ENCODE measurements around the gene EPHA4. TPM values are rescaled to one million over a fixed set of nuclear protein-coding genes. Genes with fewer than 3 reads are reported as not detected.

EPHA4 gene
- polyA plus RNA-seq (2013, experiment 1 of 2), result 4.7 TPM
- 3.4 TPM for polyA plus RNA-seq (2013, experiment 2 of 2)

GRCh38 chr2:221572219-221572820, at the start of gene EPHA4:
EPHA4 (minus strand) TSS chr2:221572304; CDS start chr2:221572248, 56 bp downstream.
- Histone ChIP-seq H2AK5ac (ENCODE audit: low read length, severe bottlenecking) (no peak within 1 kb of the TSS), H3K9me3 (ENCODE audit: control insufficient read depth, low read length) (no peaks in the 10 kb centered on the region), H2BK5ac (ENCODE audit: low read depth, low read length, poor library complexity, severe bottlenecking) (peak within 1 kb of the TSS; percentile 83), H3K79me1 (replicated peaks; ENCODE audit: low read length, poor library complexity, severe bottlenecking) (peaks cover 7% of the 10 kb centered on the region), H2BK15ac (ENCODE audit: low read depth, poor library complexity, severe bottlenecking) (peak within 1 kb of the TSS; percentile 85), H3K23ac (ENCODE audit: low read length in 2 of 2) (peak within 1 kb of the TSS in 1 of 2 experiments; percentile 77), H2AFZ (ENCODE audit: low read depth, low read length) (peak within 1 kb of the TSS; percentile 93), H4K91ac (ENCODE audit: low read length) (peak within 1 kb of the TSS; percentile 84), H3K4me2 (ENCODE audit: low read length, poor library complexity, severe bottlenecking) (peak within 1 kb of the TSS; percentile 93), H3K14ac (ENCODE audit: low read length in 2 of 2) (peak within 1 kb of the TSS in 1 of 2 experiments; percentile 95), H2BK120ac (ENCODE audit: low read depth, low read length) (peak within 1 kb of the TSS; percentile 71), H4K8ac (ENCODE audit: low read length) (peak within 1 kb of the TSS; percentile 92), H3K4me1 (ENCODE audit: control insufficient read depth, insufficient read depth, low read depth, low read length) (peaks cover 11% of the 10 kb centered on the region), H2BK12ac (ENCODE audit: low read length in 2 of 2) (peak within 1 kb of the TSS; percentile 28 to 94), H3K36me3 (ENCODE audit: control insufficient read depth in 1 of 2, insufficient read depth in 2 of 2, low read depth in 1 of 2, low read length in 2 of 2) (peaks cover 0 to 4% of the 10 kb centered on the region in 2 experiments), H3K27me3 (ENCODE audit: control insufficient read depth in 1 of 2, insufficient read depth in 1 of 2, low read length in 2 of 2) (no peaks in the 10 kb centered on the region), H3K4ac (ENCODE audit: low read depth in 1 of 2, low read length in 2 of 2) (peak within 1 kb of the TSS; percentile 80 to 93), H3K18ac (ENCODE audit: low read depth in 1 of 2, low read length in 2 of 2) (peak within 1 kb of the TSS; percentile 86 to 95), H3K4me3 (ENCODE audit: insufficient read depth in 1 of 2, low read depth in 1 of 2, low read length in 2 of 2) (peak within 1 kb of the TSS; percentile 82 to 100), H3K27ac (ENCODE audit: low read length, poor library complexity, severe bottlenecking) (peak within 1 kb of the TSS; percentile 77), H3K9ac (ENCODE audit: low read length) (peak within 1 kb of the TSS; percentile 92)
- WGBS, result under 1% methylated on average over 55 of the region's 55 CpGs
- DNase-seq, result peak; percentile 90

- no peak for DNase-seq
- H3K9me3 ChIP-seq (ENCODE audit: control insufficient read depth, low read length), result no peaks in the 10 kb centered on the region
- H3K36me3 ChIP-seq (ENCODE audit: control insufficient read depth in 1 of 2, insufficient read depth in 2 of 2, low read depth in 1 of 2, low read length in 2 of 2), result no peaks in the 10 kb centered on the region
- no peak overlapping the region for H2BK15ac ChIP-seq (ENCODE audit: low read depth, poor library complexity, severe bottlenecking)
- no peak overlapping the region for H4K8ac ChIP-seq (ENCODE audit: low read length)
- H2BK120ac ChIP-seq (ENCODE audit: low read depth, low read length), result no peak overlapping the region
- no peak overlapping the region for H3K9ac ChIP-seq (ENCODE audit: low read length)
- no peaks in the 10 kb centered on the region for H3K79me1 ChIP-seq (replicated peaks; ENCODE audit: low read length, poor library complexity, severe bottlenecking)
- H3K18ac ChIP-seq (ENCODE audit: low read depth in 1 of 2, low read length in 2 of 2), result no peak overlapping the region
- H2BK5ac ChIP-seq (ENCODE audit: low read depth, low read length, poor library complexity, severe bottlenecking), result no peak overlapping the region
- H2BK12ac ChIP-seq (ENCODE audit: low read length in 2 of 2), result no peak overlapping the region
- WGBS, result 95% methylated on average over 1 of the region's 2 CpGs
- H4K91ac ChIP-seq (ENCODE audit: low read length), result no peak overlapping the region
- no peak overlapping the region for H3K27ac ChIP-seq (ENCODE audit: low read length, poor library complexity, severe bottlenecking)
- no peak overlapping the region for H3K4me2 ChIP-seq (ENCODE audit: low read length, poor library complexity, severe bottlenecking)
- H3K14ac ChIP-seq (ENCODE audit: low read length in 2 of 2), result no peak overlapping the region
- no peaks in the 10 kb centered on the region for H3K27me3 ChIP-seq (ENCODE audit: control insufficient read depth in 1 of 2, insufficient read depth in 1 of 2, low read length in 2 of 2)
- no peaks in the 10 kb centered on the region for H3K4me1 ChIP-seq (ENCODE audit: control insufficient read depth, insufficient read depth, low read depth, low read length)
- no peak overlapping the region for H2AK5ac ChIP-seq (ENCODE audit: low read length, severe bottlenecking)
- no peak overlapping the region for H3K4ac ChIP-seq (ENCODE audit: low read depth in 1 of 2, low read length in 2 of 2)
- H3K4me3 ChIP-seq (ENCODE audit: insufficient read depth in 1 of 2, low read depth in 1 of 2, low read length in 2 of 2), result no peak overlapping the region
- no peak overlapping the region for H2AFZ ChIP-seq (ENCODE audit: low read depth, low read length)
- H3K23ac ChIP-seq (ENCODE audit: low read length in 2 of 2), result no peak overlapping the region
Observed at GRCh38 chr2:221618007-221618406, 45.9 kb upstream of the EPHA4 start.

DNA sequence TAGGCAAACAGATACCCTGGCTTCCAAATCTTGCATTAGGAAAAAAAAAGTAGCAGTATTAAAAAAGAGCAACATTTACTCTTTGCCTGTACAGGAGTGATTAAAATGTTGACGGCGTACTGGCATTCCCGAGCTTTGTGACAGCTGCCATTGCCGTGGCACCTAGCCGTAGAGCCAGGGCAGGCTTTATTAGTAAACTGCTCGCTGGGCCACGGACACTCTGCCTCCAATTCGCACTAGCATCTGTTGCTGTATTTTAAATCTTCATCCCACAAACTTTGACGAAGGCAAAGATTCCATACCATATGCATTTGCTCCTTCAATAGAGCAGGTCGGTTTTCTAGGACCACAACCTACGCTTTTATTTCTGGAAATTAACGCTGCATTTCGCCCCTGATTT, 44.5 kb upstream of the EPHA4 start:
- H3K27me3 ChIP-seq (ENCODE audit: control insufficient read depth in 1 of 2, insufficient read depth in 1 of 2, low read length in 2 of 2), result no peaks in the 10 kb centered on the region

DNA sequence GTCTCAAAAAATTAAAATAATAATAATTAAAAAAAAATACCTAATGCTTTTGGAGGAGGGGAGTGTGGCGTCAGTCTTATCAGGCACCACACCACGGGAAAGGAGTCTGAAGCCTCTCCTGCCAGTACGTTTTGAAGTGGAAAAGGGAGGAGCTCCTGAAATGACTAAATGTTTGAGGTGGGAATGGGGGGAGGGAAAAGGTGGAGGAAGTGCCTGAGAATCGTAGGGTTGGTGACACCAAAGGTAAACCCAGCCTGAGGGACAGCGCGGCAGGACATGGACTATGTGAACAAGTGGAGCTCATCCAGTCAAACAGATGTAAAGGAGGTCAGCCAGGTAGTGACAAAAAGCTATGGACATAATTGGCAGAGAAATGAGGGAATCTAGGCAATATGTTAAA, 42.2 kb upstream of the EPHA4 start:
- H3K4me1 ChIP-seq (ENCODE audit: control insufficient read depth, insufficient read depth, low read depth, low read length), result no peaks in the 10 kb centered on the region
- no peak for DNase-seq
- H2BK120ac ChIP-seq (ENCODE audit: low read depth, low read length), result no peak overlapping the region
- no peak overlapping the region for H4K91ac ChIP-seq (ENCODE audit: low read length)
- H3K4ac ChIP-seq (ENCODE audit: low read depth in 1 of 2, low read length in 2 of 2), result no peak overlapping the region
- no peak overlapping the region for H3K4me3 ChIP-seq (ENCODE audit: insufficient read depth in 1 of 2, low read depth in 1 of 2, low read length in 2 of 2)
- H3K27me3 ChIP-seq (ENCODE audit: control insufficient read depth in 1 of 2, insufficient read depth in 1 of 2, low read length in 2 of 2), result no peaks in the 10 kb centered on the region
- no peak overlapping the region for H2BK12ac ChIP-seq (ENCODE audit: low read length in 2 of 2)
- H3K79me1 ChIP-seq (replicated peaks; ENCODE audit: low read length, poor library complexity, severe bottlenecking), result no peaks in the 10 kb centered on the region
- H3K9ac ChIP-seq (ENCODE audit: low read length), result no peak overlapping the region
- no peak overlapping the region for H2BK15ac ChIP-seq (ENCODE audit: low read depth, poor library complexity, severe bottlenecking)
- H3K14ac ChIP-seq (ENCODE audit: low read length in 2 of 2), result no peak overlapping the region
- H3K36me3 ChIP-seq (ENCODE audit: control insufficient read depth in 1 of 2, insufficient read depth in 2 of 2, low read depth in 1 of 2, low read length in 2 of 2), result no peaks in the 10 kb centered on the region
- H3K18ac ChIP-seq (ENCODE audit: low read depth in 1 of 2, low read length in 2 of 2), result no peak overlapping the region
- H3K9me3 ChIP-seq (ENCODE audit: control insufficient read depth, low read length), result no peaks in the 10 kb centered on the region
- H2AFZ ChIP-seq (ENCODE audit: low read depth, low read length), result no peak overlapping the region
- H4K8ac ChIP-seq (ENCODE audit: low read length), result no peak overlapping the region
- WGBS, result 70% methylated on average over 6 of the region's 6 CpGs
- no peak overlapping the region for H3K4me2 ChIP-seq (ENCODE audit: low read length, poor library complexity, severe bottlenecking)
- H2BK5ac ChIP-seq (ENCODE audit: low read depth, low read length, poor library complexity, severe bottlenecking), result no peak overlapping the region
- no peak overlapping the region for H2AK5ac ChIP-seq (ENCODE audit: low read length, severe bottlenecking)
- no peak overlapping the region for H3K27ac ChIP-seq (ENCODE audit: low read length, poor library complexity, severe bottlenecking)
- H3K23ac ChIP-seq (ENCODE audit: low read length in 2 of 2), result no peak overlapping the region

More for the DNA sequence above, 44.5 kb upstream of the EPHA4 start:
- DNase-seq, result no peak
- Histone ChIP-seq H4K91ac (ENCODE audit: low read length) (no peak overlapping the region), H3K23ac (ENCODE audit: low read length in 2 of 2) (no peak overlapping the region), H2BK5ac (ENCODE audit: low read depth, low read length, poor library complexity, severe bottlenecking) (no peak overlapping the region), H3K9me3 (ENCODE audit: control insufficient read depth, low read length) (no peaks in the 10 kb centered on the region), H3K36me3 (ENCODE audit: control insufficient read depth in 1 of 2, insufficient read depth in 2 of 2, low read depth in 1 of 2, low read length in 2 of 2) (no peaks in the 10 kb centered on the region), H3K18ac (ENCODE audit: low read depth in 1 of 2, low read length in 2 of 2) (no peak overlapping the region), H3K4me2 (ENCODE audit: low read length, poor library complexity, severe bottlenecking) (no peak overlapping the region), H2BK12ac (ENCODE audit: low read length in 2 of 2) (no peak overlapping the region), H2AFZ (ENCODE audit: low read depth, low read length) (no peak overlapping the region), H2BK120ac (ENCODE audit: low read depth, low read length) (no peak overlapping the region), H3K27ac (ENCODE audit: low read length, poor library complexity, severe bottlenecking) (no peak overlapping the region), H2AK5ac (ENCODE audit: low read length, severe bottlenecking) (no peak overlapping the region), H3K4me1 (ENCODE audit: control insufficient read depth, insufficient read depth, low read depth, low read length) (no peaks in the 10 kb centered on the region), H3K14ac (ENCODE audit: low read length in 2 of 2) (no peak overlapping the region), H4K8ac (ENCODE audit: low read length) (no peak overlapping the region), H2BK15ac (ENCODE audit: low read depth, poor library complexity, severe bottlenecking) (no peak overlapping the region), H3K9ac (ENCODE audit: low read length) (no peak overlapping the region), H3K79me1 (replicated peaks; ENCODE audit: low read length, poor library complexity, severe bottlenecking) (no peaks in the 10 kb centered on the region), H3K4ac (ENCODE audit: low read depth in 1 of 2, low read length in 2 of 2) (no peak overlapping the region), H3K4me3 (ENCODE audit: insufficient read depth in 1 of 2, low read depth in 1 of 2, low read length in 2 of 2) (no peak overlapping the region)
- 97% methylated on average over 13 of the region's 13 CpGs for WGBS
